Measurements from ENCODE around the gene PLEKHG3. TPM values are rescaled to one million over a fixed set of nuclear protein-coding genes. Genes with fewer than 3 reads are reported as not detected.

PLEKHG3 gene
- total and polyA plus RNA-seq, 2 of the 13 experiments (the other 11 are each of a cell fraction or from before 2014, with no cell fraction given), result 7.1 to 9.8 TPM

GRCh38 chr14:64692986-64693809, 11.0 kb upstream of the PLEKHG3 start (continued):
- no peak for TF ChIP-seq NFAT5 (CRISPR knock-in tag; IDR thresholded peaks at IDR 0.05)
- TF ChIP-seq TFDP2 (CRISPR knock-in tag; IDR thresholded peaks at IDR 0.05), result no peak
- no peak for TF ChIP-seq TFAP4 (IDR thresholded peaks at IDR 0.05; ENCODE audit: borderline replicate concordance, low read depth)

- no peak overlapping the region for H3K4me2 ChIP-seq (ENCODE audit: low read depth, low read length)
- DNase-seq (ENCODE audit: low spot score), result no peak
- H3K9ac ChIP-seq (ENCODE audit: insufficient read depth, low read depth, low read length), result no peak overlapping the region
- peaks cover 3 to 23% of the 10 kb centered on the region in 2 experiments; a peak in 2 of 5 replicates for H3K27me3 ChIP-seq (ENCODE audit: control insufficient read depth in 1 of 2, insufficient read depth in 2 of 2, low read length in 2 of 2)
- H3K79me2 ChIP-seq (ENCODE audit: insufficient read depth, low read length), result no peaks in the 10 kb centered on the region
- no TSS peak for BruUV-seq (replicated peaks)
- in situ Hi-C loops (cut with HindIII; ENCODE audit: extremely low pct_ligation_motif_present, low pct_unique_long_range_greater_than_20kb), result no loop called here
- H4K20me1 ChIP-seq (ENCODE audit: insufficient read depth, low read length), result no peaks in the 10 kb centered on the region
- H3K9me3 ChIP-seq (ENCODE audit: low read length), result no peaks in the 10 kb centered on the region
- no peak for ATAC-seq
- no peak for FAIRE-seq
- ChIA-PET CTCF (ENCODE audit: low intra/inter-chr PET ratio, low total read pairs) (no interaction called here), POLR2A (no interaction called here)
- WGBS (ENCODE audit: low lambda C conversion rate), result 0% methylated on average over 2 of the region's 2 CpGs
- H3K4me1 ChIP-seq (ENCODE audit: insufficient read depth, low read length), result peaks cover 12% of the 10 kb centered on the region
- H3K36me3 ChIP-seq (replicated peaks in 1 of 2; ENCODE audit: control insufficient read depth in 1 of 2, insufficient read depth in 2 of 2, low read length in 2 of 2), result no peaks in the 10 kb centered on the region
- intact Hi-C loops (cut with micrococcal nuclease; ENCODE audit: unreplicated experiment), result no loop called here
- no peak overlapping the region for H2AFZ ChIP-seq (ENCODE audit: low read length)
- H3K4me3 ChIP-seq (replicated peaks in 1 of 3; ENCODE audit: insufficient read depth in 1 of 3, low read depth in 2 of 3, low read length in 3 of 3), result no peak overlapping the region
- no peak overlapping the region for H3K27ac ChIP-seq (ENCODE audit: extremely low read length, insufficient read depth, low read length)
- TF ChIP-seq TBX2 (CRISPR knock-in tag; IDR thresholded peaks at IDR 0.05; ENCODE audit: borderline replicate concordance), result no peak
- no peak for TF ChIP-seq ZNF644 (CRISPR knock-in tag; IDR thresholded peaks at IDR 0.05; ENCODE audit: low read depth)
- no peak for TF ChIP-seq ATF7-NPFF (CRISPR knock-in tag; IDR thresholded peaks at IDR 0.05; ENCODE audit: low read depth)
- TF ChIP-seq ZNF18 (CRISPR knock-in tag; IDR thresholded peaks at IDR 0.05; ENCODE audit: insufficient replicate concordance), result no peak
- no peak for TF ChIP-seq MAFK (conservative IDR thresholded peaks at IDR 0.05 in 1 of 2, IDR thresholded peaks at IDR 0.05 in 1 of 2; ENCODE audit: low read length in 2 of 2)
- no peak for TF ChIP-seq ZNF790 (CRISPR knock-in tag; IDR thresholded peaks at IDR 0.05; ENCODE audit: borderline replicate concordance)
- no peak for TF ChIP-seq HIC2 (CRISPR knock-in tag; IDR thresholded peaks at IDR 0.05; ENCODE audit: low read depth)
These were observed 10.4 kb upstream of the PLEKHG3 start for GRCh38 chr14:64693810-64694165.
